GM18507 (cell line): ENCODE measurements around the gene CLDN14.
A peak's percentile ranks its signal among the peaks of the same experiment; 100 is the strongest.
"Not testable (repeated sequence)": the region's sequence is repeated elsewhere in the genome, so short reads cannot be mapped to it uniquely, and the experiment has no call there.

Experiments
- DNase-seq: peaks from one replicate; pipeline ENCODE4 v3.0.0; 2011; ENCODE audit warnings: low read depth; ENCODE audit not compliant: insufficient read length; ENCODE audit errors: extremely low spot score
- FAIRE-seq: peaks from 2 replicates; lab custom pipeline; 2011; peaks lifted over from hg19 to GRCh38; lab: Jason Lieb, UNC

Gene CLDN14

GRCh38 chr21:36477001-36477400, 2.9 kb downstream of the CLDN14 start:
- FAIRE-seq = no peak

DNA sequence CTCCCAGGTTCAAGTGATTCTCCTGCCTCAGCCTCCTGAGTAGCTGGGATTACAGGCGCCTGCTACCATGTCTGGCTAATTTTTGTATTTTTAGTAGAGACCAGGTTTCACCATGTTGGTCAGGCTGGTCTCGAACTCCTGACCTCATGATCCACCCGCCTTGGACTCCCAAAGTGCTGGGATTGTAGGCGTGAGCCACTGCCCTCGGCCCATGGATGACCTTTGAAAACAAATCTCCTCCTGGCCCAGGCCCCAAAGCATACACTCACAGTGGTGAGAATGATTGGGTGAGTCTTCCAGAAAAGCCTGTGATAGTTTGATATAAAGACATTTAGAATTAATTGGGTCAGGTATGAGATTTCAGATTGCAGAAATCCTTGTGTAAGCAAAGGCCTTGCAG, 3.4 kb downstream of the CLDN14 start:
- FAIRE-seq, DNase-seq: not testable (repeated sequence)

More at GRCh38 chr21:36477001-36477400, 2.9 kb downstream of the CLDN14 start:
- DNase-seq = no peak

- FAIRE-seq (no peak), DNase-seq (no peak)
Measured at GRCh38 chr21:36474591-36474990, 5.3 kb downstream of the CLDN14 start.

DNA sequence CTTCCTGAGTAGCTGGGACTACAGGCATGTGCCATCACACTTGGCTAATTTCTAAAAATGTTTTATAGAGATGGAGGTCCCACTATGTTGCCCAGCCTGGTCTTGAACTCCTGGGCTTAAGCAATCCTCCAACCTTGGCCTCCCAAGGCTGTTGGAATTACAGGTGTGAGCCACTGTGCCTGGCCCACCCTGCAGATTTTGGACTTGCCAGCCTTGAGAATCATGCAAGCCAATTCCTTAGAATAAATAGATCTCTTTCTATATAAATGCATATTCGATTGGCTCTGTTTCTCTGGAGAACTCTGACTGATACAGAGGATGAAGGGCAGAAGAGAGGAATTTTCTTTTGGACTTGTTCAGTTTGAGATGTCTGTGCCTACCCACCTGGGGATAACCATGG, 6.7 kb downstream of the CLDN14 start:
- FAIRE-seq (no peak), DNase-seq (no peak)

DNA sequence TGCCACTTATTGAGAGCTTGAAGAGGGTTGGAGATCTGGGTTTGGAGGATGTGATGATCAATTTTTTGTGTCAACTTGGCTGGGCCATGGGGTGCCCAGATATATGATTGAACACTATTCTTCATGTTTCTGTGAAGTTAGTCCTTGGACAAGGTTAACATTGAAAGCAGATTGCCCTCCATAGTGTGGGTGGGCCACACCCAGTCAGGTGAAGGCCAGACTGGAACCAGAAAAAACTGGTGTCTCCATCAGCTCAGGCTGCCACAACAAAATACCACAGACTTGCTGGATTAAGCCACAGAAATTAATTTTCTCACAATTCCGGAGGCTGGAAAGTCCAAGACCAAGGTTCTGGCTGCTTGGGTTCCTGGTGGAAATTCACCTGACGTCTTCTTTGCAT, 7.5 kb downstream of the CLDN14 start:
- no peak for DNase-seq
- FAIRE-seq = no peak

DNA sequence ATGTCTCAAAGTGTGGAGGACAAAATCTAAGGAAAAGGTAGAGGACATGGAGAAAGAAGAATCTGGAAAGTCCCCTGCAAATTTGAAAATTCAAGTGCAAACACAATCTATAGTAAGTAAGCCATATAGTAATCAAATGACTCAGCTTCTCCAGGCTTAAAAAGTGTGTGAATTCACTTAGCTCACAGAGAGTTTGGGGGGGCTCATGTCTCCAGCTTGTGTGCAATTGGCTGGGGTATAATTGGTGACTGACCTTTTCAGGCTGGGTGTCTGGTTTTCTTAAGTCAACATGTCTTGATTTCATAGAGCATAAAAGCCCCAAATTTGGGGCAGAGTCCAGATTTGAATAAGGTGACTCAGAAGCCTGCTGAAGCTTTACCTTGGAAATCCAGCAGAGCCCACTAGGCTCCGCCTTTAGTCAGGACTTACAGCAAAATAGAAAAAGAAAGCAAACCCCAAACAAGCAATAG, 8.6 kb downstream of the CLDN14 start:
- no peak for DNase-seq

GRCh38 chr21:36470294-36470693, 9.6 kb downstream of the CLDN14 start:
- FAIRE-seq = no peak

More for the DNA sequence above, 8.6 kb downstream of the CLDN14 start:
- peak; percentile 38 for FAIRE-seq

DNA sequence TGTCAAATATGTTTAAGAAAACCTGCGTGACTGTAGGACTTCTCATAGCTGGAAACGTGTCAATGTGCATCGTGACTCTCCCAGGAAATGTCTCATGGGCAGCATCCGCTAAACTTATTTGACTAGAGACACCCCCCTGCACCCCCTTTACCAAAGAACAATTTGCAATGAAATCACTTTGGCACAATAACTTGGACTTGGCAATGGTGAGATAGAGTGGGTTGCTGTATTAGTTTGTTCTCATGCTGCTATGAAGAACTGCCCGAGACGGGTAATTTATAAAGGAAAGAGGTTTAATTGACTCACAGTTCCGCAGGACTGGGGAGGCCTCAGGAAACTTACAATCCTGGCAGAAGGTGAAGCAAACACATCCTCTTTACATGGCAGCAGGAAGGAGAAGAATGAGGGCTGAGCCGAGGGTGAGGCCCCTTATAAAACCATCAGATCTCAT, 13.8 kb downstream of the CLDN14 start:
- no peak for FAIRE-seq
- no peak for DNase-seq

More at GRCh38 chr21:36470294-36470693, 9.6 kb downstream of the CLDN14 start:
- no peak for DNase-seq

- DNase-seq = no peak
- no peak for FAIRE-seq
Measured at GRCh38 chr21:36465478-36465877, 14.4 kb downstream of the CLDN14 start.

- no peak for FAIRE-seq
- DNase-seq = no peak
Measured at GRCh38 chr21:36464590-36464989, 15.3 kb downstream of the CLDN14 start.

GRCh38 chr21:36463991-36464390, 15.9 kb downstream of the CLDN14 start:
- FAIRE-seq = peak; percentile 69
- DNase-seq = no peak

DNA sequence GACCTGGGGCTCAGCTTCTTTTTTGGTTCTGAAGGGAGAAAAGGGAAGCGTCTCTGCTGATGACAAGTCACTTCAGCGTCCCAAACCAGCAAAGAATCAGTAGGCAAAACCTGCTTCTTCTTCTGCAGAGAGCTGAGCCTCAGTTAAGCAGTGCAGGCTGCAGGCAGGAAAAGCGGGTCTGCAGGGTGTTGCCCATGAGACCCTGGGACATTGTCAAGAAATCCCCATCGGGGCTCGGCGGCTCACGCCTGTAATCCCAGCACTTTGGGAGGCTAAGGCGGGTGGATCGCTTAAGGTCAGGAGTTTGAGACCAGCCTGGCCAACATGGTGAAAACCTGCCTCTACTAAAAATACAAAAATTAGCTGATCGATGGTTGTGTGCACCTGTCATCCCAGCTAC, 16.7 kb downstream of the CLDN14 start:
- FAIRE-seq (no peak), DNase-seq (no peak)

- DNase-seq (no peak), FAIRE-seq (no peak)
Measured at GRCh38 chr21:36461918-36462486, 17.9 kb downstream of the CLDN14 start.

DNA sequence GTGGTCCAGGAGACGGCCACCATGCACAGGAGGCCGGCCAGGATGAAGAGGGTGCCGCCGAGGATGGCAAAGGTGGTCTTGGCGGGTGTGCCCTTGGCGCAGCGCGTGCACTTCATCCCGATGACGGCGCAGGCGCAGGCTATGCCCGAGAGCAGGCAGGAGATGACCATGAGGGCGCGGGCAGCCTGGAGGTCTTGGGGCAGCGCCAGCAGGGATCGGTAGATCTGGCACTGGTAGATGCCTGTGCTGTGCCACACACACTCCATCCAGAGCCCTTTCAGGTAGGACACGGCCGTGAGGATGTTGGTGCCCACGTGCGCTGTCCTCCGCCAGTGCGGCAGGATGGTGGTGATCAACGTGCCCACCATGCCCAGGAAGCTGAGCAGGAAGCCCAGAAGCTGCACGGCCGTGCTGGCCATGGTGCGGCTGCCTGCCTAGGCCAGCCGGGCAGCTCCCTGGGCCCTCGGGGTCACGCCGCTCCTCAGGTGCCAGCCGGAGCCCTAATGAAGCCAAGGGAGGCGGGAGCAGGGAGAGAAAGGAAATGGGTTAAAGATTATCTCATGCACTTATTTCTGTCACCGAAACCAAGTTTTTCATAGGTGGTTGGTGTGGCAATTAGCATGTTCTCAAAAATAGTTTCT, 18.5 kb downstream of the CLDN14 start:
- FAIRE-seq (no peak), DNase-seq (no peak)

DNA sequence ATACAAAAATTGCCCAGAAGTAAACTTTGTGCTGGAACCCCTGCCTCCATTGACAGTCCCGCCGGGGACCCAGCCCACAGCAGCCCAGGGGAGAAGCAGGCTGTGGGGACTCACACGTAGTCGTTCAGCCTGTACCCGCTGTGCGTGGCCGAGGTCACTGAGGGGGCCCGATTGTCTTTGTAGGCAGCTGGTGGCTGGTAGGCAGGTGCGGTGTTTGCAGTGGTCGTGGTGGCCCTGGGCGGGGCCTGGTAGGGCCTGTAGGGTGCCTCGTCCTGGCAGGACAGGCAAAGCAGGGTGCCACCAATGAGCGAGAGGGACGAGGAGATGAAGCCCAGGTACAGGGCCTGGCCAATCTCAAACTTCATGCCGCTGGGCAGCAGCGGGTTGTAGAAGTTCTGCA, 19.1 kb downstream of the CLDN14 start:
- no peak for FAIRE-seq
- no peak for DNase-seq

- FAIRE-seq (no peak), DNase-seq (no peak)
Measured at GRCh38 chr21:36459098-36459497, 20.8 kb downstream of the CLDN14 start.

DNA sequence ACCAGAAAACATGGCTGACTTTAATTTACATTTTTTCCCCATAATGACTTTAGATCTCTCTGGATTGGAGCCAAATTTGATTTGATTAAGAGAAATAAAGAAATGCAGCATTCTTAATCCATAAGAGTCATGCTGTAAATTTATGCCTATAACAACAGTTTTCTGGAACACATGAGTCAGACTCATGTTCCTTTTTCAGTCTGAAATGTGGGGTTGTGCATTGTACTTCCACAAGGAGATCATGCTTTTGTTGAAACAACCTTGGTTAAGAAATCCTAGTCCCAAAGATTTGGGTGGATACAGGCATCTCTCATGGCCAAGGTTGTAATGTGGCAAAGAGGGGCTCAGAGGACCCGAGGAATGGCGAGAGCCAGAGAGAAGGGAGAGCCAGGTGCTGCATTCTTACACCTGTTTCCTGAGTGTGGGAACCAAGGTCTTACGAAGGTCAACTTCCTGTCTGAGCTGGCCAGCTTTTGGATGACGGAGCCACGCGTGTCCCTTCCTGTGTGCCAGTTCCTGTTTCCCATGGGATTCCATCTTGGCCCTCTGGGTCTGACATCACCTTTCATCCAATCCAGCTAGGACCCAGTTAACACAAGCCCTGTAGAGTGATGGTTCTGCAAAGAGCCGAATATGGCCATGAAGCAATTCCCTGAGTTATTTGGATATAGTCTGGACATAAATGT, 23.1 kb downstream of the CLDN14 start:
- no peak for FAIRE-seq

GRCh38 chr21:36454706-36455105, 25.2 kb downstream of the CLDN14 start:
- DNase-seq (no peak), FAIRE-seq (no peak)

More for the DNA sequence above, 23.1 kb downstream of the CLDN14 start:
- no peak for DNase-seq

DNA sequence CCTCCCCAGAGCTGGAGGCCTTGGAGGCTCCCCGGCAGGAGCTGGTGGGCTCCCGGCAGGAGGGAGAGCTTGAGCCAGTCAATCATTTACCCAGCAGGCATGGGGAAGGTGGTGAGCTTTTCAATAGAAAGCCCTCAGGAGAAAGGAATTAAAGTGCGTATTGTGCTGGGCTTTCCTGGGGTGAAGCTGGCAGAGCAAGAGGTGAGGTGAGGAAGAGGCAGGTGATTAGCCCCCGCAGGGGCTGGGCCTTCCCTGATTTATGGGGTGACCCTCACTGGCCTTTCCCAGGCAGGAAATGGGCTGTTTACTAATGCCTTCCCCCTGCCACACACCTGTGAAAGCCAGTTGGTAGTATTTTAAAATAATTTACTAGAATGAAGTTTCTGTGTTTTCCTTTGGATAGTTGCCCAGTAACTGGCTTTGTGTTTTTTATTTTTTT, 25.8 kb downstream of the CLDN14 start:
- FAIRE-seq = no peak
- no peak for DNase-seq

DNA sequence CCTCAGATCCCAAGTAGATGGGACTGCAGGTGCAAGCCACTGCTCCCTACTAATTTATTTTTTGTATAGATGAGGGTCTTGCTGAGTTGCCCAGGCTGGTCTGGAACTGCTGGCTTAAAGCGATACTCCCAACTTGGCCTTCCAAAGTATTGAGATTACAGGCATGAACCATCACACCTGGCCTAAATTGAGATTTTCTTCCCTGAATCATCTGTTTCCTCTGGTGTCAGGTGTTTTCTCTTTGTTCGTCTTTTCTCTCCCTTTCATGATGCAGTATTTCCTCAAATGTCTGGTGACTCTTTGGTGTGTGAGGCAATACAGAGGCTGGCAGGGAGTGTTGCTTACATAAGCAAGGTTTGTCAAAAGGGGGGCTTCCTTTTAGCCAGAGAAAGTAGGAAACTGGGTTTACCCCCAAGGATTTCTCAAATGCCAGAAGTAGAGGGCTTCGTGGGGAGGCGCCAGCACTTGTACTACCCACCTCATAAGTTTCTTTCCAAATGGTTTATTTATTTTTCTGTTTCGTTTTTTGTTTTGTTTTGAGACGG, 27.6 kb downstream of the CLDN14 start:
- FAIRE-seq = no peak
- no peak for DNase-seq
